ENCODE measurements around the gene TSC2. TPM values are rescaled to one million over a fixed set of nuclear protein-coding genes. Genes with fewer than 3 reads are reported as not detected.

Gene TSC2
- total RNA-seq, 4 donors from 2014 or later = 101 to 148 (median 109) TPM

- no peak overlapping the region for H3K27ac ChIP-seq
- H3K9me3 ChIP-seq = no peaks in the 10 kb centered on the region
- no peak for DNase-seq
- peaks cover 7 to 19% of the 10 kb centered on the region in 2 donors for H3K4me1 ChIP-seq
- peaks cover 51 to 54% of the 10 kb centered on the region in 2 donors for H3K36me3 ChIP-seq
- intact Hi-C loops (cut with DNase I) = no loop called here
- H3K4me3 ChIP-seq (replicated peaks in 1 of 3) = no peak overlapping the region
- no peaks in the 10 kb centered on the region for H3K27me3 ChIP-seq
- TF ChIP-seq POLR2A (IDR thresholded peaks at IDR 0.05) (no peak), CTCF (IDR thresholded peaks at IDR 0.05) (no peak)
- WGBS, 2 donors = 95% methylated on average over 9 to 25 of the region's 53 CpGs
These were observed 46.1 kb upstream of the TSC2 start for GRCh38 chr16:2001456-2002355.

- no peaks in the 10 kb centered on the region for H3K9me3 ChIP-seq
- H3K27ac ChIP-seq = no peak overlapping the region
- WGBS, 2 donors = 93 to 98% methylated on average over 9 to 29 of the region's 47 CpGs
- intact Hi-C loops (cut with DNase I) = no loop called here
- TF ChIP-seq CTCF (IDR thresholded peaks at IDR 0.05) (no peak), POLR2A (IDR thresholded peaks at IDR 0.05) (no peak)
- peaks cover 8 to 29% of the 10 kb centered on the region in 2 donors for H3K4me1 ChIP-seq
- no peak for DNase-seq
- no peak overlapping the region for H3K4me3 ChIP-seq (replicated peaks in 1 of 3)
- no peaks in the 10 kb centered on the region for H3K27me3 ChIP-seq
- peaks cover 51 to 54% of the 10 kb centered on the region in 2 donors for H3K36me3 ChIP-seq
These were observed 45.2 kb upstream of the TSC2 start for GRCh38 chr16:2002406-2003230.

- WGBS, 2 donors = 68 to 83% methylated on average over 5 to 8 of the region's 8 CpGs
- Histone ChIP-seq H3K36me3 (peaks cover 45 to 47% of the 10 kb centered on the region in 2 donors), H3K27me3 (no peaks in the 10 kb centered on the region), H3K4me1 (peaks cover 15 to 36% of the 10 kb centered on the region in 2 donors), H3K27ac (no peak overlapping the region), H3K4me3 (replicated peaks in 1 of 3) (no peak overlapping the region), H3K9me3 (no peaks in the 10 kb centered on the region)
- no peak for DNase-seq
- TF ChIP-seq POLR2A (IDR thresholded peaks at IDR 0.05) (no peak), CTCF (IDR thresholded peaks at IDR 0.05) (no peak)
- intact Hi-C loops (cut with DNase I) = no loop called here
These were observed 44.5 kb upstream of the TSC2 start for GRCh38 chr16:2003231-2003826.

- peaks cover 38 to 40% of the 10 kb centered on the region in 2 donors for H3K36me3 ChIP-seq
These were observed 43.8 kb upstream of the TSC2 start for GRCh38 chr16:2003827-2004641.

More at GRCh38 chr16:2003827-2004641, 43.8 kb upstream of the TSC2 start:
- peaks cover 21 to 43% of the 10 kb centered on the region in 2 donors for H3K4me1 ChIP-seq
- no peaks in the 10 kb centered on the region for H3K27me3 ChIP-seq
- 26 to 53% methylated on average over 16 to 28 of the region's 36 CpGs for WGBS, 2 donors
- DNase-seq = peak; percentile 88 to 90
- H3K4me3 ChIP-seq (replicated peaks in 1 of 3) = no peak overlapping the region
- no peaks in the 10 kb centered on the region for H3K9me3 ChIP-seq
- H3K27ac ChIP-seq = no peak overlapping the region
- TF ChIP-seq CTCF (IDR thresholded peaks at IDR 0.05) (peak; percentile 73 to 95 (median 90)), POLR2A (IDR thresholded peaks at IDR 0.05) (no peak)
- intact Hi-C loops (cut with DNase I) = no loop called here
